ENCODE data around the gene TNFRSF13B. TPM values are rescaled to one million over a fixed set of nuclear protein-coding genes. Genes with fewer than 3 reads are reported as not detected.
A peak's percentile ranks its signal among the peaks of the same experiment; 100 is the strongest.

The TNFRSF13B gene
- total RNA-seq, 1 donor from 2014 or later = not detected

DNA sequence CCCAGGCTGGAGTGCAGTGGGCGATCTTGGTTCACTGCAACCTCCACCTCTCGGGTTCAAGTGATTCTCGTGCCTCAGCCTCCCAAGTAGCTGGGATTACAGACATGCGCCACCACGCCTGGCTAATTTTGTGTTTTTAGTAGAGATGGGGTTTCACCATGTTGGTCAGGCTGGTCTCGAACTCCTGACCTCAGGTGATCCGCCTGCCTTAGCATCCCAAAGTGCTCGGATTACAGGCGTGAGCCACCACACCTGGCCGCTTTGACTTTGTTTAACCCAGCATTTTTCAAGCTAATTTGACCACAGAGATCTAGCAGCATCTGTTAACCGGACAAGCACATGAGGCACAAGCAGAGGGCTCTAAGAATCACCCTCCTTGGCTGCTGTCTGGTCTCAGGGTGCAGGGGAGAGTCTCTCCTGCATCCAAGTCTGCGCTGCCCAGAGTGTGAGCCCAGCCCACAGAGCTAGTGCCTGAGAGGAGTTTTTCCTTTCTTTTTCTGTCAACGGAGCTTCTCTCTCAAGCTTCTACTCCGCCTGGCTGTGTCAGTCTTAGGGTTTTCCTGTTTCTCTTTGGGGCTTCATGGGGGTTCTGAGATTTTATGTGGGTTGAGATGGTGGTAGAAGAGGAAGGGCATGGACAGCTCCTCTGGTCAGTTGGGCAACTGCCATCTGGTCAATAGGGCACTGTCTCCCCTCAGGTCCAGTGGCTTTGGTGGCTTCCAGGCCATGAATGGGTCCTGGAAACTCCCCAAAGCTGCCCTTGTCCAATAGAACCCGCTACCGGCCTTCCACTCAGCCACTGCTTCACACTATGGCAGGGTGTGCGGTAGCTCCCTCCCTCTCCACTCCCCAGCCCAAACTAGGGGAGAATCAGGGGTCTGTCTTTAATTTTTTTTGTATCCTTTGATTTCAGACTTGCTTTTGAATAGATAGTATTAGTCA lies 59.6 kb downstream of the TNFRSF13B start:
- H3K27ac Mint-ChIP-seq (ENCODE audit: unreplicated experiment) = peak overlapping the region; percentile 95
- H3K4me1 Mint-ChIP-seq (ENCODE audit: unreplicated experiment) = peaks cover 74% of the 10 kb centered on the region
- H3K4me3 Mint-ChIP-seq (ENCODE audit: unreplicated experiment) = no peak overlapping the region
- DNase-seq (ENCODE audit: low spot score) = no peak
- H3K36me3 Mint-ChIP-seq (ENCODE audit: low read depth, unreplicated experiment) = no peaks in the 10 kb centered on the region
- H3K27me3 Mint-ChIP-seq (ENCODE audit: unreplicated experiment) = peaks cover 5% of the 10 kb centered on the region
- TF ChIP-seq, protein P1, sequence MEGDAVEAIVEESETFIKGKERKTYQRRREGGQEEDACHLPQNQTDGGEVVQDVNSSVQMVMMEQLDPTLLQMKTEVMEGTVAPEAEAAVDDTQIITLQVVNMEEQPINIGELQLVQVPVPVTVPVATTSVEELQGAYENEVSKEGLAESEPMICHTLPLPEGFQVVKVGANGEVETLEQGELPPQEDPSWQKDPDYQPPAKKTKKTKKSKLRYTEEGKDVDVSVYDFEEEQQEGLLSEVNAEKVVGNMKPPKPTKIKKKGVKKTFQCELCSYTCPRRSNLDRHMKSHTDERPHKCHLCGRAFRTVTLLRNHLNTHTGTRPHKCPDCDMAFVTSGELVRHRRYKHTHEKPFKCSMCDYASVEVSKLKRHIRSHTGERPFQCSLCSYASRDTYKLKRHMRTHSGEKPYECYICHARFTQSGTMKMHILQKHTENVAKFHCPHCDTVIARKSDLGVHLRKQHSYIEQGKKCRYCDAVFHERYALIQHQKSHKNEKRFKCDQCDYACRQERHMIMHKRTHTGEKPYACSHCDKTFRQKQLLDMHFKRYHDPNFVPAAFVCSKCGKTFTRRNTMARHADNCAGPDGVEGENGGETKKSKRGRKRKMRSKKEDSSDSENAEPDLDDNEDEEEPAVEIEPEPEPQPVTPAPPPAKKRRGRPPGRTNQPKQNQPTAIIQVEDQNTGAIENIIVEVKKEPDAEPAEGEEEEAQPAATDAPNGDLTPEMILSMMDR (IDR thresholded peaks at IDR 0.05; ENCODE audit: unreplicated experiment) = no peak
- no peaks in the 10 kb centered on the region for H3K9me3 Mint-ChIP-seq (ENCODE audit: unreplicated experiment)

DNA sequence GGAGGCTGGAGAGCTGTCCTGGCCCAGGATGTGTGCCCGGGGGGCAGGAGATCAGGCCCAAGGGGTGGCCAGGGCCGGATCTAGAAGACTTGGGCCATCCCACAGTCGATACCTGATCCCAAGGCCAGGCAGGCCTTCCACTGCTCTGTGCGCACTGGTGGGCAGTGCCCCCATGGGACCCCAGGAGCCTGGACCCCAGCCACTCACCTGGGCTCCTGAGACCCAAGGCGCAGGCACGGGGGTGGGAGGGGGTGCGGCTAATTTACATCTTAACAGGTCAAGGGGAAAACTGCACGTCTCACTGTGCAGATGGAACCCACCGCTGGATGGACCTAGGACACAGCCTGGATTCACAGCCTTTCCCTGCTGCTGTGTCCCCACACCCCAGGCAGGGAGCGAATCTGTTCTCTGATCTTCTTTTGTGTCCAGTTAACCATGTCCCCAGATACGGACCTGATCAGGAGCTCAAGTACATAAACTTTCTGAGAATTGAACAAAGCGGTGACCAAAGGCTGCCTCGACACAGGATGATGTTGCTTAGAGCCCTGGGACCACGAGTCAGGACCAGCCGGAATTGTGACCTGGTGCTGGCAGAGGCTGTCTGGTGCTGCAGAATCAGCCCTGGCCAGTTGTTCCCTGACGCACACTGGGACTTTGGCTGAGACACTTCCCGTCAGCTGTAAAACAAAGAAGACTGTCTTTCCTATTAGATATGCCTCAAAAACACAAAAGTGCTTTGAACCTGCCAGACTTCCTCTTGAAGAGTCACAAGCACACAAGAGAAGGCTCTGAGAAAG lies 60.6 kb downstream of the TNFRSF13B start:
- Mint-ChIP-seq H3K27me3 (ENCODE audit: unreplicated experiment) (peaks cover 5% of the 10 kb centered on the region), H3K27ac (ENCODE audit: unreplicated experiment) (peak overlapping the region; percentile 99), H3K4me3 (ENCODE audit: unreplicated experiment) (peak overlapping the region; percentile 37), H3K4me1 (ENCODE audit: unreplicated experiment) (peaks cover 75% of the 10 kb centered on the region), H3K36me3 (ENCODE audit: low read depth, unreplicated experiment) (no peaks in the 10 kb centered on the region), H3K9me3 (ENCODE audit: unreplicated experiment) (no peaks in the 10 kb centered on the region)
- TF ChIP-seq, protein P1 (IDR thresholded peaks at IDR 0.05; ENCODE audit: unreplicated experiment) = no peak
- DNase-seq (ENCODE audit: low spot score) = peak; percentile 63

DNA sequence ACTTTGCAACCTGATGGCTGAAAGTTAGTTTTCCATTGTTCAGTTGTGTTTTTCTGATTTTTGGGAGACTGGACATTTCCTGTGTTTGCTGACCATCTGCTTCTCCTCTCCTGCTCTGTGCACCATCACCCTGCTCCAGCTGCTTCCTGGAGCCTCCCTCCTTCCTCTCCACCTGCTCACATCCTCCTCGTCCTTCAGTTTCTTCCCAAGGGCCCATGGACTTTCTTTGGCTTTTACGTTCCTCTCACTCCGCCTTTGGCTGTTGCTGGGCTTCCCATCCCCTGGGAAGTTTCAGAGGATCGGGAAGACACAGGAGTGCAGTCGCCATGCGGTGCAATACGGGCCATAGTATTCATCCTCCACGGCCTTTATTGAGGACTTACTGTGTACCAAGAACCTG lies 61.6 kb downstream of the TNFRSF13B start:
- peak; percentile 27 for DNase-seq (ENCODE audit: low spot score)
- peaks cover 73% of the 10 kb centered on the region for H3K4me1 Mint-ChIP-seq (ENCODE audit: unreplicated experiment)
- no peaks in the 10 kb centered on the region for H3K9me3 Mint-ChIP-seq (ENCODE audit: unreplicated experiment)
- peak overlapping the region; percentile 99 for H3K27ac Mint-ChIP-seq (ENCODE audit: unreplicated experiment)
- peak overlapping the region; percentile 27 for H3K4me3 Mint-ChIP-seq (ENCODE audit: unreplicated experiment)
- TF ChIP-seq, protein P1 (IDR thresholded peaks at IDR 0.05; ENCODE audit: unreplicated experiment) = no peak
- no peaks in the 10 kb centered on the region for H3K36me3 Mint-ChIP-seq (ENCODE audit: low read depth, unreplicated experiment)
- H3K27me3 Mint-ChIP-seq (ENCODE audit: unreplicated experiment) = peaks cover 5% of the 10 kb centered on the region

DNA sequence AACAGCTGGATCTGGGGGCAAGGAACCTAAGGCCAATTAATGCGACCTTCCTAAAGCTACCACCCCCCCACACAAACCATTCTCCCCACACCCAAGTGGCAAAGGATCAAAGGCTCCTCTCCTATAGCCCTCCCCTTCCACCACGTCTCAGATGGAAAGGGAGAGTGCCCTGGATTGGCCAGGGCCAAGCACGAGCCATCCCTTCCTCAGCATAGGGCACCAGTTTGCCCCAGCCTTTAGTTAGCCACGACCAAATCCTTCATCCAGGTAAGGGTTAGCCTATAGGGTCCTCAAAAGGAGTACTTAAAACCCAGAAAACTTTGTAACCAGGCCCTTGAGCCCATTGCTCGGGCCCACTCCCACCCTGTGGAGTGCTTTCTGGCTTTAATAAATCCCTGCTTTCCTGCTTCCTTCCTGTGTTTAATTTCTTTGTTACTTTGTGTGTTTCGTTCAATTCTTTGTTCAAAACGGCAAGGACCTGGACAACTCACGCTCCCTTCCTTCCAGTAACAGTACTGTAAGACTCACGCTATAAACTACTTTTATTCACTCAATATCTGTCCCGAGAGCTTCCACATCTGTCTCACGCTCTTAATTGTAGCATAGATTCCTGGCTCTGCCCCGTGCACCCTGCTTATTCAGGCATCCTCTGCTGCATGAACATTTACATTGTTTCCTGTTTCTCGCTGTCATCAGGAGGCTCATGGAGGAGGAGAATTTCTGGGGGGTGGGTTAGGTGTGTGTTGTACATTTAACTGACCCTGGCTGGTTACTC lies 62.3 kb downstream of the TNFRSF13B start:
- H3K27ac Mint-ChIP-seq (ENCODE audit: unreplicated experiment) = peak overlapping the region; percentile 99
- peak overlapping the region; percentile 27 for H3K4me3 Mint-ChIP-seq (ENCODE audit: unreplicated experiment)
- TF ChIP-seq, protein P1 (IDR thresholded peaks at IDR 0.05; ENCODE audit: unreplicated experiment) = no peak
- no peaks in the 10 kb centered on the region for H3K9me3 Mint-ChIP-seq (ENCODE audit: unreplicated experiment)
- peak; percentile 37 for DNase-seq (ENCODE audit: low spot score)
- no peaks in the 10 kb centered on the region for H3K36me3 Mint-ChIP-seq (ENCODE audit: low read depth, unreplicated experiment)
- H3K27me3 Mint-ChIP-seq (ENCODE audit: unreplicated experiment) = peaks cover 8% of the 10 kb centered on the region
- H3K4me1 Mint-ChIP-seq (ENCODE audit: unreplicated experiment) = peaks cover 76% of the 10 kb centered on the region

Data from endothelial cell (in vitro differentiated cells).